ENCODE measurements around the gene RBMS3.
"Not testable (repeated sequence)": the region's sequence is repeated elsewhere in the genome, so short reads cannot be mapped to it uniquely, and the experiment has no call there.

The RBMS3 gene

GRCh38 chr3:29618395-29619282 lies 337.8 kb downstream of the RBMS3 start:
- no peak for DNase-seq (ENCODE audit: low read depth)

GRCh38 chr3:29619676-29620075 lies 338.8 kb downstream of the RBMS3 start:
- no peak for DNase-seq (ENCODE audit: low read depth)

DNA sequence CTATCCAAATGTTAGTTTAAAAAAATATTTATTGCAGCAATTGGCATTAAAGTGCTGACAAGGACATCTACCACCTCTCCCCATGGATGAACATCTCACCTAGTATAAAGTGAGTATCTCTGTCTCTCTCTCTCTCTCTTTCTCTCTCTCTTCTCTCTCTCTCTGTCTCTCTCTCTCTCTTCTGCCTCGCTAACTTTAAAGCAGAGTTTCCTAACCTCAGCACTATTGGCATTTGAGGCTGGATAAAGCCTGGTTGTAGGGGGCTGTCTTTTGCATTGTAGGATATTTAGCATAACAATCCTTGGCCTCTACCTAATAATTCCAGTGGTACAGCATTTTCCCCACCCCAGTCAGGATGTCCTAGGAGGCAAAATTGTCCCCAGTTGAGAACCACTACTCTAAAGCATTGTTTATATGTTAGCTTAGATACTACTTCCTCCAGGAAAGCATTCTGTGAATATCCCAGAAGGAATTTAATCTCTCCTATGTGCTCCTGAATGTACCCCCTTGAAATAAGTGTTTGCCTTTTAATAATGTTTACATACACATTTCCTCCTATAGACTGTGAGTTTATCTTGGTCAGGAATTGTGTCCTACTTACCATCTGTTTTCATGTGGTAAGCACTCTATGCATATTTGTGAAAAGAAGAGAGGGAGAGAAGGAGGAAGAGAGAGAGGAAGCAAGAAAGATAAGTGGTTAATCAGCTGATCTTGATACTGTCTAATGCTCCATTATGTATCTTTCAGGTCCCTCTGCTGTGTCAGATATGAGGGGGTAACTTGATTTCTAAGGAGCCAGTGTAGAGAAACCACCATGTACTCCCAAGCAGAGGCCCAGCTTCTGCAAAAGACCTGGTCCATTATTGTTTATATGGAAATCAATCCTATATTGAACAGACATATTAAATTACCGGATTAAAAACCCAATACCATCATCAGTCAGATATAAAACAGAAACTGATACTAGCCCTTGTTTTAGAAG lies 346.6 kb downstream of the RBMS3 start:
- DNase-seq (ENCODE audit: low read depth): no peak

DNA sequence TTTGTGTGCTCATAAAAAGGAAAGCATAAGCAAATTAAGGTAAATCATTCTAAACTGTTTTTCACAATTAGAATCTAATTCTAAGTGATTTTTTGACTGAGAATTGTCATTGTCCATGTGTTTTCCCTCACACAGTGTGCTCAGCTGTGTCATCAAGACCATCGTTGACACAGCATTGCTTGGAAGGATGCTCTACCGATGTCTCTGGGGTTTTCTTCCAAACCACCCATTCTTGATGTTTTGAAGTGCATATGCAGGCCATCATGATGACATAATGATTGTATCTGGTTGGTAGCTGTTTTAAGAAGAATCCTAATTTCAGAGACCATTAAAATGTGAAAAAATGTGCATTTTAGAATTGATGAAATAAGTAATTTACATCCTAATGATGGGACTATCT lies 347.9 kb downstream of the RBMS3 start:
- DNase-seq (ENCODE audit: low read depth): no peak

- DNase-seq (ENCODE audit: low read depth): no peak
Observed at GRCh38 chr3:29635888-29636287, 355.0 kb downstream of the RBMS3 start.

- no peak for DNase-seq (ENCODE audit: low read depth)
Observed at GRCh38 chr3:29637068-29637467, 356.2 kb downstream of the RBMS3 start.

DNA sequence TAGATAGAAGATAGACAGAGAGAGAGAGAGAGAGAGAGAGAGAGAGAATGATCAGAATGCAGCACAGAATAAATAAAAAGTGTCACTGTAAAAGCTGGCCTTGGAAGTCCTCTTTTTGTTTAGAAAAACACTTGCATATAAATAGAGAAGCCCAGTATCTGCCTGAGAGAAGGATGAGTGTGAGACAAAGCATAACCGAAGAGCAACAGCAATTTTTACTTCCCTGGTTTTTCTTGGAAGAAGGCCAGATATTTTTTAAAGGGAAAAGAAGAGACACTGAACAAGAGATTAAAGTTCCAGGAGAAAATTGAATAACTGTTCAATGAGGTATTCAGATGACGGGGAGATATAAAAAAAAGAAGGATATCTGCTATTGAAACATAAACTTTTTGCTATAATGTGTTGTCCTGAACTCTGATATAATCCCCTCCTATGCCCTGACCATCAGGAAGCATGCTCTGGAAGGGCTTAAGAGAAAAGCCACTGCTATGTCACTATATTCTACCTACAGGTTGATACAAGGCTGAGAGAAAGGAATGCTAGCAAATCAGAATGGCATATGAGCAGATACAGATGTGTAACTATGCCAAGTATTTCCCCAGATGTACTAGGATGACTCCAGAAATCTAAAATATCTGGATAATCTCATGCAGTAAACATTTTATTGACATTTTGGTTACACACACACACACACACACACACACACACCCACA lies 358.9 kb downstream of the RBMS3 start:
- DNase-seq (ENCODE audit: low read depth): no peak

DNA sequence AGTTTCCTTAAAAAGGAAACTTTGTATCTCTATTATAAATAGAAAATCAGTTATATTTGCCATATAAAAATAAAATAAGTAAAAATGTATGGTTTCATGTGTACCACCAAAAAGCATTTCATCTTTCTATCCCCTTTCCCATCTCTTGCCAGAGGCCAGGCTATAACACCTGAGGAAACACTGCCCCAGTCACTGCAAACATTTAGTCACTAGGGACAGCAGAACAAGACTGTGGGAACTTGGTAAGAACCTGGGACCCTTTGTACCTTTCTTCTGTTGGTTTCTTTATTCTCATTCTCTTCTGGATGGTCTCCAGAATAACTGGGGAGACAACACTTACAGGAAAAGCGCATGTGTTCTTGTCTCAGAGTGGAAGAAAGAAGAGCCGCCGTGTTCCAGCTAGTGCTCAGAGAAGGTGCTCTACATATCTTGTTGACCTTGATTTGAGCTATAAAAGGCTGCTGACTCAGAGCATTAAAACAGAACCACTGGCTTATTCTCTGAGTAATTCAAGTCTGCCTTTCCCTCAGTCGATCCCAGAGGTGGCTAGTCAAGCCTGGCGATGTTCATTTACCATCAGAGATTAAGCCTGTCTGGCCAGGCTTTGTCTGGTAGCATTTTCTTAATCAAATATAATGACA lies 361.6 kb downstream of the RBMS3 start:
- DNase-seq (ENCODE audit: low read depth): no peak

GRCh38 chr3:29643034-29643425 lies 362.2 kb downstream of the RBMS3 start:
- DNase-seq (ENCODE audit: low read depth): no peak

DNA sequence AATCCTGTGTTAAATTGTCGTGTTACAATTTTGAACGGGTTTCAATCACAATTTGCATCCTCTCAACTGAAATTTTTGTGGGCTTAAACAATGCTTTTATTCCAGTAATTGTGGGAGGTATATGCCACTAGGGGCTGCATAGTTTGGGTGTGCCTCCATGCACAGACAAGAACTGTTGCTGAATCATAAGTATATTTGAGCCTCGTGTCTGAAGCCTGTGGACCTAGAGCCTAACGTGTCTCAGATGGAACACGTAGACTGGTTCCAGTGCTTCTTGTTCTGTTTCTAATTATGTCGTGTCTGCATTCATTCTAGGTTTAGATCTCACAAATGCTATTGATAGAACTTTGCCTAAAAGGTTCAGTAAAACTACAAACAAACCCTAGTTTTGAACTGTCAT lies 363.4 kb downstream of the RBMS3 start:
- no peak for DNase-seq (ENCODE audit: low read depth)

GRCh38 chr3:29644956-29645636 lies 364.2 kb downstream of the RBMS3 start:
- DNase-seq (ENCODE audit: low read depth): no peak

- no peak for DNase-seq (ENCODE audit: low read depth)
Observed at GRCh38 chr3:29646043-29646442, 365.2 kb downstream of the RBMS3 start.

DNA sequence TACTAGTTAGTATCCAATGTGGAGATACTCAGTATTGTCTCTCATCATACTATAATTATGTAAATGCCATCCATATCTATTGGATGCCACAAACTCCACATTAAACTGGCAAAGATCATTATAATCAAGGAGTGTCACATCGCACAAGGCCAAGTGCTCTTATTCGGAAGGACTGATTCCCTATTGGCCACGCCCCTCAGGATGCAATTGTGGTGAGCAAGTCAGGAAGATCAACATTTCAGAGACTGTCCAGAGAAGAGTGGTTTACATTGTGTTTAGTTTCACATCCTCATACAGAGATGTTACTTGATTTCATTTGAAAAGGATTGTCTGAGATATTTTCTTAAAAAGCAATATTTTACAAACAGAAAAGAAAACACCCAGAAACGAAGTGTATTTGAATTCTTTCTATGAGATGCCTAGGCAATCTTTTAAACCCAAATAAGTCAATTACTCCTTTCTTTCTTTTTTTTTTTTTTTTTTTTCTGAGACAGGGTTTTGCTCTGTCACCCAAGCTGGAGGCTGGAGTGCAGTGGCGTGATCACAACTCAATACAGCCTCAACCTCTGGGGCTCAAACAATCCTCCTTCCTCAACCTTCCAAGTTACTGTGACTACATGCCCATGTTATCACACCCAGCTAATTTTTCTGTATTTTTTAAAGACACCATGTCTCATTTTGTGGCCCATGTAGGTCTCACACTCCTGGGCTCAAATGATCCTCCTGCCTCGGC lies 369.1 kb downstream of the RBMS3 start:
- no peak for DNase-seq (ENCODE audit: low read depth)

- DNase-seq (ENCODE audit: low read depth): no peak
Observed at GRCh38 chr3:29653680-29654079, 372.8 kb downstream of the RBMS3 start.

DNA sequence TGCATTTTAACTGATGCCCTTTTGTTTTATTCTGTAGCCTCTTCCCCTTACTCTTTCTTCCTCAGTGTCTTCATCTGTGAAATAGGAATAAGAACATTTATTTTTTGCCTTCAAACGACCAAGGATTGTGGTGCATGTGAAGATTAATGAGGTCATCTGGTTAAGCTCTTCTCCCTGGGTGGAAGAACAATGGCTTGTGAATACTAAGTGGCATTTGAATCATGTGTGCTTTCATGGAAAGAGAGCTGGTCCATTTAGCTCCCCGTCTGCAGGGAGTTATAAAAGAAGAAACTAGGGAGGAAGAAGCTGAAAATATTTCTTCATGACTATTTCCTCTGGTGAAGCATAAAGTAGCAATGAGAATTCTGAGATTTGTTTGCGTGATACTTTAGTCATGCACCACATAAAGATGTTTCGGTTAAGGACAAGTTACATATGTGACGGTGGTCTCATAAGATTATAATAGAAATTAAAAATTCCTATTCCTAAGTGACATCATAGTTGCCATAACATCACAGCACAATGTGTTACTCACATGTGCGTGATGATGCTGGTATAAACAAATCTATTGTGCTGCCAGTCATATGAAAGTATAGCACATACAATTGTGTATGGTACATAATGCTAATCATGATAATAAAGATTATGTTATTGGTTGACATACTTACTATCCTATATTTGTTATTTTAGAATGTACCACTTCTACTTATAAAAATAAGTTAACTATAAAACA lies 374.3 kb downstream of the RBMS3 start:
- DNase-seq (ENCODE audit: low read depth): no peak

GRCh38 chr3:29665688-29666087 lies 384.8 kb downstream of the RBMS3 start:
- no peak for DNase-seq (ENCODE audit: low read depth)

GRCh38 chr3:29668233-29668632 lies 387.4 kb downstream of the RBMS3 start:
- DNase-seq (ENCODE audit: low read depth): no peak

- no peak for DNase-seq (ENCODE audit: low read depth)
Observed at GRCh38 chr3:29668728-29669127, 387.9 kb downstream of the RBMS3 start.

DNA sequence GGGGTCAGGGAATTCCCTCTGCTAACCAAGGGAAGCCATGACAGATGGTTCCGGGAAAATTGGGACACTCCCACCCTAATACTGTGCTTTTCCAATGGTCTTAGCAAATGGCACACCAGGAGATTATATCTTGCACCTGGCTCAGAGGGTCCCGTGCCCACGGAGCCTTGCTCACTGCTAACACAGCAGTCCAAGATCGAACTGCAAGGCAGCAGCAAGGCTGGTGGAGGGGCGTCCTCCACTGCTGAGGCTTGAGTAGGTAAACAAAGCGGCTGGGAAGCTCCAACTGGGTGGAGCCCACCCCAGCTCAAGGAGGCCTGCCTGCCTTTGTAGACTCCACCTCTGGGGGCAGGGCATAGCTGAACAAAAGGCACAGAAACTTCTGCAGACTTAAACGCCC lies 389.6 kb downstream of the RBMS3 start:
- not testable (repeated sequence) for DNase-seq (ENCODE audit: low read depth)

GRCh38 chr3:29677421-29677820 lies 396.6 kb downstream of the RBMS3 start:
- DNase-seq (ENCODE audit: low read depth): no peak

Measured in stimulated activated CD8-positive, alpha-beta memory T cell treated with anti-CD3 and anti-CD28 coated beads, Interleukin-15, amount 100 ng/mL, for 24 hours (primary cell).